Endothelial cell of umbilical vein (primary cell): ENCODE data around the gene SLC9A9. TPM values are rescaled to one million over a fixed set of nuclear protein-coding genes. Genes with fewer than 3 reads are reported as not detected.

ENCODE experiments used
- BruUV-seq: library from RNA; stranded (reverse); fragments of 400-500 nt; replicated peaks from 2 replicates; lab custom pipeline; 2021; lab: Mats Ljungman, UMichigan
- CTCF ChIA-PET: fragments of 300-600, 350-600 bp; sonication (Branson Sonifier 250); formaldehyde crosslinking; loops from one replicate; lab custom pipeline; 2021; ENCODE audit warnings: antibody characterized with exemption, inconsistent platforms; lab: Charles Lee
- POLR2A ChIA-PET: fragments of 300-600, 350-600 bp; sonication (Branson Sonifier 250); formaldehyde crosslinking; loops from one replicate; lab custom pipeline; 2021; ENCODE audit warnings: antibody characterized with exemption, inconsistent platforms; lab: Charles Lee
- DNase-seq: peaks from one replicate; pipeline ENCODE4 v3.0.0-alpha.2; 2011; ENCODE audit warnings: low read depth, low spot score
- FAIRE-seq: peaks from 2 replicates; lab custom pipeline; 2011; peaks lifted over from hg19 to GRCh38; lab: Jason Lieb, UNC
- H2AFZ ChIP-seq: 2 replicates; pipeline ENCODE4 v1.6.0; 2012; ENCODE audit warnings: low read depth, low read length, control low read depth, inconsistent platforms
- H3K27ac ChIP-seq: 2 replicates; pipeline ENCODE4 v1.5.1; 2011; ENCODE audit warnings: low read depth, mild to moderate bottlenecking, control low read depth, low read length, moderate library complexity; ENCODE audit not compliant: insufficient read depth
- H3K27me3 ChIP-seq, 2 experiments: 2 replicates each; pipeline versions ENCODE4 v1.6.0 to v1.6.1; 2011; ENCODE audit warnings: low read length in 2 of 2, mixed read lengths in 1 of 2; ENCODE audit not compliant: control insufficient read depth in 2 of 2, insufficient read depth in 2 of 2
- H3K36me3 ChIP-seq, 2 experiments: 2 replicates in 1 of 2; 3 replicates in 1 of 2; pipeline ENCODE4 v1.5.1; 2011; ENCODE audit warnings: low read length in 2 of 2, mild to moderate bottlenecking in 1 of 2, moderate library complexity in 1 of 2; ENCODE audit not compliant: control insufficient read depth in 2 of 2, insufficient read depth in 2 of 2; ENCODE audit errors: extremely low read depth in 1 of 2
- H3K4me1 ChIP-seq: 3 replicates; pipeline ENCODE4 v1.5.1; 2011; ENCODE audit warnings: mild to moderate bottlenecking, low read length; ENCODE audit not compliant: control insufficient read depth, insufficient read depth; ENCODE audit errors: extremely low read depth
- H3K4me2 ChIP-seq: 2 replicates; pipeline ENCODE4 v1.6.1; 2011; ENCODE audit warnings: low read length, control low read depth, mixed read lengths; ENCODE audit not compliant: insufficient read depth
- H3K4me3 ChIP-seq, 3 experiments: fragments of 200-600 bp in 1 of 3; sonication (generic), shearing (Covaris generic) in 1 of 3; replicated peaks in 1 of 3; 2 replicates each; pipeline ENCODE4 v1.5.1; 2011 to 2016; ENCODE audit warnings: control low read depth in 3 of 3, low read length in 3 of 3, mild to moderate bottlenecking in 2 of 3, inconsistent platforms in 1 of 3, low read depth in 1 of 3, moderate library complexity in 1 of 3; ENCODE audit not compliant: insufficient read depth in 1 of 3
- H3K79me2 ChIP-seq: 2 replicates; pipeline ENCODE4 v1.6.0; 2012; ENCODE audit warnings: low read length, inconsistent platforms; ENCODE audit not compliant: control insufficient read depth, insufficient read depth
- H3K9ac ChIP-seq: replicated peaks from 2 replicates; pipeline ENCODE3; 2011; ENCODE audit warnings: low read length, control low read depth; ENCODE audit not compliant: insufficient read depth; ENCODE audit errors: extremely low read depth
- H3K9me1 ChIP-seq: replicated peaks from 3 replicates; pipeline ENCODE4 v1.6.0; 2011; ENCODE audit warnings: mild to moderate bottlenecking, low read length; ENCODE audit not compliant: control insufficient read depth, insufficient read depth; ENCODE audit errors: extremely low read depth
- H3K9me3 ChIP-seq: replicated peaks from 2 replicates; pipeline ENCODE4 v1.5.1; 2012; ENCODE audit warnings: low read length, inconsistent platforms; ENCODE audit not compliant: control insufficient read depth, insufficient read depth
- H4K20me1 ChIP-seq: replicated peaks from 2 replicates; pipeline ENCODE3; 2011; ENCODE audit warnings: mild to moderate bottlenecking, low read length; ENCODE audit not compliant: control insufficient read depth, insufficient read depth; ENCODE audit errors: extremely low read depth
- EZH2 ChIP-seq: IDR thresholded peaks from 2 replicates; pipeline ENCODE4 v1.6.1; 2012; ENCODE audit warnings: borderline replicate concordance, low read depth, mild to moderate bottlenecking, moderate library complexity, low read length, inconsistent platforms; ENCODE audit not compliant: severe bottlenecking
- FOS ChIP-seq: IDR thresholded peaks from 2 replicates; pipeline ENCODE4 v1.6.1; 2011; ENCODE audit warnings: mild to moderate bottlenecking, low read length, moderate library complexity, borderline replicate concordance; ENCODE audit not compliant: insufficient read depth
- GATA2 ChIP-seq: IDR thresholded peaks from 2 replicates; pipeline ENCODE4 v1.7.0; 2011; ENCODE audit warnings: low read depth, mild to moderate bottlenecking, moderate library complexity, mixed read lengths, low read length; ENCODE audit not compliant: insufficient read length, insufficient read depth
- JUN ChIP-seq: IDR thresholded peaks from 2 replicates; pipeline ENCODE4 v1.6.1; 2011; ENCODE audit warnings: borderline replicate concordance, low read depth; ENCODE audit not compliant: insufficient read length, insufficient read depth
- MYC ChIP-seq: IDR thresholded peaks from one replicate; pipeline ENCODE4 v1.6.1; 2011; ENCODE audit warnings: mild to moderate bottlenecking, low read depth, low read length
- POLR2A ChIP-seq: IDR thresholded peaks from 2 replicates; pipeline ENCODE4 v1.6.1; 2012; ENCODE audit warnings: low read depth, mild to moderate bottlenecking, control low read depth, low read length
- POLR2AphosphoS5 ChIP-seq: IDR thresholded peaks from 2 replicates; pipeline ENCODE4 v1.6.1; 2012; ENCODE audit warnings: low read depth, mild to moderate bottlenecking, control low read depth, low read length, moderate library complexity; ENCODE audit not compliant: insufficient read depth
- dilution Hi-C: fragments of 300-500 bp; cut with MboI; formaldehyde crosslinking; loops from one replicate; pipeline ENCODE4 v1.15.0; 2019; ENCODE audit warnings: low sequenced_read_pairs; ENCODE audit not compliant: extremely low pct_ligation_motif_present
- intact Hi-C: fragments of 100-400 bp; cut with micrococcal nuclease; formaldehyde crosslinking; loops from one replicate; pipeline ENCODE4 v1.10.0; 2022
- polyA plus RNA-seq, 4 experiments: library from polyadenylated mRNA; depleted of rRNA in 3 of 4; stranded (reverse) in 3 of 4; unstranded in 1 of 4; fragments of >200 nt; gene quantifications; 2 replicates each; pipeline versions ENCODE4 v1.2.1 to v1.2.3, GENCODE V29; 2011 to 2012; ENCODE audit warnings: missing spikeins in 1 of 4
- total RNA-seq: library from RNA; stranded (reverse); gene quantifications from 2 replicates; pipeline ENCODE4 v1.2.3, GENCODE V29; 2021
- TF ChIP-seq, protein P1 (sequence below): IDR thresholded peaks from 2 replicates; pipeline ENCODE4 v1.6.1; 2011; ENCODE audit not compliant: insufficient read depth, insufficient read length
- TF ChIP-seq, protein P2 (sequence below), 2 donors: IDR thresholded peaks; 1 replicate in 1 of 2; 2 replicates in 1 of 2; pipeline ENCODE4 v1.5.1; 2011; ENCODE audit warnings: low read length in 2 of 2, mild to moderate bottlenecking in 2 of 2, moderate library complexity in 2 of 2, control low read depth in 1 of 2, inconsistent platforms in 1 of 2, low read depth in 1 of 2; ENCODE audit not compliant: insufficient read depth in 1 of 2; ENCODE audit errors: extremely low read depth in 1 of 2

SLC9A9 gene
- total and polyA plus RNA-seq, 2 donors (not counting 3 experiments of a cell fraction or from before 2014, with no cell fraction given), result 1.5 to 1.8 TPM

DNA sequence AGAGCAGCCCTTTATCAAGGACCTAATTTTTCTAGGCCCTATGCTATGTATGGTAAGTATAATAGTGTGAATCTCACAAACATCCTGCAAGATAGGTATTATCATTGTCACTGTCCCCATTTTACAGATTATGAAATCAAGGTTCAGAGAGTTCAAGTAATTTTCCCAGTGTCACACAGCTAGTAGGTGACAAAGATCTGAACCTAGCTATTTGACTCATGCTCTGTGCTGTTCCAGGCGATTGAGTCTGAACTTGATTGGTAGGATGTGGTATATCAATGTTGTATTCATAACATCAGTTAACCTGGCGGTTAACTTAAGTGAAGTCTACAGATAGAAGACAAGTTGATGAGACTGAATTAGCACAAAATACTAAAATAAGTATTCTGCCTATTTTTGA lies 498.8 kb downstream of the SLC9A9 start:
- FAIRE-seq (no peak), DNase-seq (no peak)
- no TSS peak for BruUV-seq
- Histone ChIP-seq H3K4me2 (no peak overlapping the region), H3K79me2 (no peaks in the 10 kb centered on the region), H3K9me1 (no peaks in the 10 kb centered on the region), H3K9ac (no peak overlapping the region), H3K27me3 (no peaks in the 10 kb centered on the region), H2AFZ (no peak overlapping the region), H3K27ac (no peak overlapping the region), H3K9me3 (no peaks in the 10 kb centered on the region), H4K20me1 (no peaks in the 10 kb centered on the region), H3K4me1 (peaks cover 14% of the 10 kb centered on the region), H3K36me3 (no peaks in the 10 kb centered on the region), H3K4me3 (no peak overlapping the region)
- intact Hi-C loops (no loop called here), dilution Hi-C loops (no loop called here)
- POLR2A ChIA-PET, result no interaction called here
- TF ChIP-seq POLR2AphosphoS5 (no peak), POLR2A (no peak), GATA2 (no peak), JUN (no peak), FOS (no peak), EZH2 (no peak), MYC (no peak)
- TF ChIP-seq, protein P1, sequence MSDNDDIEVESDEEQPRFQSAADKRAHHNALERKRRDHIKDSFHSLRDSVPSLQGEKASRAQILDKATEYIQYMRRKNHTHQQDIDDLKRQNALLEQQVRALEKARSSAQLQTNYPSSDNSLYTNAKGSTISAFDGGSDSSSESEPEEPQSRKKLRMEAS, result no peak
- TF ChIP-seq, protein P2, sequence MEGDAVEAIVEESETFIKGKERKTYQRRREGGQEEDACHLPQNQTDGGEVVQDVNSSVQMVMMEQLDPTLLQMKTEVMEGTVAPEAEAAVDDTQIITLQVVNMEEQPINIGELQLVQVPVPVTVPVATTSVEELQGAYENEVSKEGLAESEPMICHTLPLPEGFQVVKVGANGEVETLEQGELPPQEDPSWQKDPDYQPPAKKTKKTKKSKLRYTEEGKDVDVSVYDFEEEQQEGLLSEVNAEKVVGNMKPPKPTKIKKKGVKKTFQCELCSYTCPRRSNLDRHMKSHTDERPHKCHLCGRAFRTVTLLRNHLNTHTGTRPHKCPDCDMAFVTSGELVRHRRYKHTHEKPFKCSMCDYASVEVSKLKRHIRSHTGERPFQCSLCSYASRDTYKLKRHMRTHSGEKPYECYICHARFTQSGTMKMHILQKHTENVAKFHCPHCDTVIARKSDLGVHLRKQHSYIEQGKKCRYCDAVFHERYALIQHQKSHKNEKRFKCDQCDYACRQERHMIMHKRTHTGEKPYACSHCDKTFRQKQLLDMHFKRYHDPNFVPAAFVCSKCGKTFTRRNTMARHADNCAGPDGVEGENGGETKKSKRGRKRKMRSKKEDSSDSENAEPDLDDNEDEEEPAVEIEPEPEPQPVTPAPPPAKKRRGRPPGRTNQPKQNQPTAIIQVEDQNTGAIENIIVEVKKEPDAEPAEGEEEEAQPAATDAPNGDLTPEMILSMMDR (IDR thresholded peaks at IDR 0.05; ENCODE audit: extremely low read depth in 1 of 2, insufficient read depth in 1 of 2, low read depth in 1 of 2, low read length in 2 of 2), result no peak
- CTCF ChIA-PET, result interaction anchor here (1.2 to 2.5 kb wide), 6 partner anchors 11 to 294 kb away, joined by 4 to 11 read pairs (median 6); partner anchors contain the start of gene CHST2
